Fibroblast of mammary gland (primary cell): ENCODE data around the gene FIP1L1.

Source experiments
- DNase-seq: peaks from one replicate; pipeline ENCODE4 v3.0.0-alpha.2; 2010; ENCODE audit warnings: low read depth
- H3K4me3 ChIP-seq: 2 replicates; pipeline ENCODE4 v1.5.1; 2011; ENCODE audit warnings: low read depth, mild to moderate bottlenecking, low read length, moderate library complexity; ENCODE audit not compliant: control insufficient read depth
- CTCF ChIP-seq: conservative IDR thresholded peaks from 2 replicates; pipeline ENCODE4 v1.5.1; 2011; ENCODE audit warnings: low read depth, low read length, inconsistent platforms; ENCODE audit not compliant: control insufficient read depth, insufficient read depth

The FIP1L1 gene

GRCh38 chr4:53424280-53424679 lies 46.8 kb downstream of the FIP1L1 start:
- no peak overlapping the region for H3K4me3 ChIP-seq
- DNase-seq, result peak; percentile 24
- no peak for TF ChIP-seq CTCF

GRCh38 chr4:53427366-53427765 lies 49.9 kb downstream of the FIP1L1 start:
- no peak for DNase-seq
- TF ChIP-seq CTCF, result no peak
- no peak overlapping the region for H3K4me3 ChIP-seq

GRCh38 chr4:53431052-53431451 lies 53.6 kb downstream of the FIP1L1 start:
- no peak for TF ChIP-seq CTCF

GRCh38 chr4:53432528-53433424 lies 55.3 kb downstream of the FIP1L1 start:
- no peak for DNase-seq
- no peak overlapping the region for H3K4me3 ChIP-seq
- no peak for TF ChIP-seq CTCF

More at GRCh38 chr4:53431052-53431451, 53.6 kb downstream of the FIP1L1 start:
- H3K4me3 ChIP-seq, result no peak overlapping the region
- no peak for DNase-seq

GRCh38 chr4:53436251-53436650 lies 58.8 kb downstream of the FIP1L1 start:
- peak; percentile 34 for DNase-seq

GRCh38 chr4:53441564-53441963 lies 64.1 kb downstream of the FIP1L1 start:
- no peak for DNase-seq
- H3K4me3 ChIP-seq, result no peak overlapping the region

More at GRCh38 chr4:53436251-53436650, 58.8 kb downstream of the FIP1L1 start:
- no peak overlapping the region for H3K4me3 ChIP-seq
- no peak for TF ChIP-seq CTCF

More at GRCh38 chr4:53441564-53441963, 64.1 kb downstream of the FIP1L1 start:
- no peak for TF ChIP-seq CTCF
